K562 (cell line): ENCODE measurements around the gene ZC3H6. TPM values are rescaled to one million over a fixed set of nuclear protein-coding genes. Genes with fewer than 3 reads are reported as not detected.

Experiments used
- ATF4 ChIP-seq: fragments of 450-650 bp; formaldehyde crosslinking; IDR thresholded peaks from 2 replicates; pipeline ENCODE4 v1.4.0; 2022; ENCODE audit warnings: mild to moderate bottlenecking, moderate library complexity
- DPF2 ChIP-seq: fragments of 450-650 bp; IDR thresholded peaks from 2 replicates; pipeline ENCODE4 v1.6.1; 2016
- E2F5 ChIP-seq: sonication (generic); formaldehyde crosslinking; IDR thresholded peaks from 2 replicates; pipeline ENCODE4 v1.8.0; 2022; ENCODE audit warnings: mild to moderate bottlenecking, missing genetic modification reagents
- ETS1 ChIP-seq: conservative IDR thresholded peaks from 2 replicates; pipeline ENCODE4 v1.6.1; 2011; ENCODE audit warnings: low read depth, mild to moderate bottlenecking, low read length; ENCODE audit not compliant: control insufficient read depth
- ETV5 ChIP-seq: sonication (generic); formaldehyde crosslinking; IDR thresholded peaks from 2 replicates; pipeline ENCODE4 v1.4.0; 2020; ENCODE audit warnings: low read depth, mild to moderate bottlenecking, missing genetic modification reagents
- ETV6 ChIP-seq, 3 experiments: fragments of 150-350 bp in 1 of 3; sonication (generic) in 1 of 3; formaldehyde crosslinking in 1 of 3; IDR thresholded peaks; 2 replicates each; pipeline versions ENCODE4 v1.6.1 to v1.8.0; 2014 to 2022; ENCODE audit warnings: borderline replicate concordance in 2 of 3, low read depth in 2 of 3, antibody characterized with exemption in 1 of 3, low read length in 1 of 3, mild to moderate bottlenecking in 1 of 3, missing genetic modification reagents in 1 of 3
- FOS ChIP-seq: IDR thresholded peaks from 3 replicates; pipeline ENCODE4 v1.6.1; 2011; ENCODE audit not compliant: insufficient read length; ENCODE audit errors: extremely low read depth
- FOXK1 ChIP-seq: sonication (generic); formaldehyde crosslinking; IDR thresholded peaks from 2 replicates; pipeline ENCODE4 v1.8.0; 2022; ENCODE audit warnings: missing genetic modification reagents, mild to moderate bottlenecking, borderline replicate concordance
- HLTF ChIP-seq: fragments of 450-650 bp; IDR thresholded peaks from 2 replicates; pipeline ENCODE4 v1.6.1; 2016
- MAX ChIP-seq: sonication (generic); formaldehyde crosslinking; IDR thresholded peaks from 2 replicates; pipeline ENCODE4 v1.9.0; 2022; ENCODE audit warnings: mild to moderate bottlenecking, missing genetic modification reagents
- NR3C1 ChIP-seq: sonication (generic); formaldehyde crosslinking; IDR thresholded peaks from 2 replicates; pipeline ENCODE4 v1.8.1; 2022; ENCODE audit warnings: missing genetic modification reagents
- SFPQ ChIP-seq: fragments of 200-400 bp; formaldehyde crosslinking; IDR thresholded peaks from 2 replicates; pipeline ENCODE4 v1.6.1; 2017; ENCODE audit warnings: mild to moderate bottlenecking, low read depth, low read length, moderate library complexity
- SRSF3 ChIP-seq: fragments of 200-400 bp; formaldehyde crosslinking; IDR thresholded peaks from 2 replicates; pipeline ENCODE4 v1.6.1; 2016; ENCODE audit warnings: mild to moderate bottlenecking, low read length, moderate library complexity; ENCODE audit not compliant: insufficient read depth
- TGIF2 ChIP-seq: sonication (generic); formaldehyde crosslinking; IDR thresholded peaks from 2 replicates; pipeline ENCODE4 v1.8.1; 2022; ENCODE audit warnings: mild to moderate bottlenecking, missing genetic modification reagents, moderate library complexity
- ZBTB33 ChIP-seq: sonication (generic); formaldehyde crosslinking; IDR thresholded peaks from 2 replicates; pipeline ENCODE4 v1.8.1; 2023; ENCODE audit warnings: mild to moderate bottlenecking, missing genetic modification reagents
- ZFX ChIP-seq: sonication (generic); formaldehyde crosslinking; IDR thresholded peaks from 2 replicates; pipeline ENCODE4 v1.8.0; 2022; ENCODE audit warnings: mild to moderate bottlenecking, missing genetic modification reagents, moderate library complexity
- ZNF444 ChIP-seq: fragments of 250-450 bp; sonication (Bioruptor Pico); IDR thresholded peaks from 2 replicates; pipeline ENCODE4 v1.4.0; 2020; ENCODE audit warnings: mild to moderate bottlenecking, moderate library complexity
- ZNF507 ChIP-seq: conservative IDR thresholded peaks from 2 replicates; pipeline ENCODE4 v1.6.1; 2017; ENCODE audit warnings: missing genetic modification characterization, missing compliant biosample characterization
- ZNF589 ChIP-seq: fragments of 200-800 bp; sonication (Bioruptor generic); IDR thresholded peaks from 2 replicates; pipeline ENCODE4 v1.6.1; 2016; ENCODE audit warnings: low read depth, missing genetic modification characterization, missing compliant biosample characterization
- ZNF766 ChIP-seq: fragments of 200-800 bp; sonication (Bioruptor generic); conservative IDR thresholded peaks from 2 replicates; pipeline ENCODE4 v1.6.1; 2016; ENCODE audit warnings: missing genetic modification characterization, missing compliant biosample characterization
- polyA plus RNA-seq, 8 experiments: library from polyadenylated mRNA; depleted of rRNA in 4 of 8; stranded (reverse) in 5 of 8; unstranded in 3 of 8; fragments of >200 nt; fragmentation: Nextera tagmentation in 2 of 8; fragmentation: Illumina TruSeq in 1 of 8; extraction: Ambion mirVana in 2 of 8; extraction: Trizol in 1 of 8; gene quantifications; 2 replicates each; pipeline versions ENCODE4 v1.2.1 to v1.2.3, GENCODE V29; 2011 to 2014; ENCODE audit warnings: inconsistent platforms in 1 of 8, missing spikeins in 1 of 8
- total RNA-seq, 7 experiments: library from RNA; depleted of rRNA in 6 of 7; stranded (reverse); fragments of >200 nt in 6 of 7; fragmentation: Illumina TruSeq in 2 of 7; extraction: Trizol in 2 of 7; gene quantifications; 2 replicates each; pipeline versions ENCODE4 v1.2.1 to v1.2.3, GENCODE V29; 2011 to 2021; ENCODE audit warnings: low replicate concordance in 1 of 7

ZC3H6 gene
- total and polyA plus RNA-seq, 9 of the 15 experiments (the other 6 are each of a cell fraction or from before 2014, with no cell fraction given) = 0.45 to 1.9 (median 1.5) TPM

GRCh38 chr2:112275311-112275886 lies at the start of gene ZC3H6 (continued):
- peak; percentile 78; the same call in 1 of the 2 replicates for TF ChIP-seq SRSF3
- TF ChIP-seq ETV5 = peak; percentile 82
- TF ChIP-seq FOXK1 (CRISPR knock-in tag) = 0 out of 2 replicates have a peak, but pooled peaks have one; percentile 86
- TF ChIP-seq ZBTB33 (CRISPR knock-in tag) = peak; percentile 69; the same call in 1 of the 2 replicates
- TF ChIP-seq ETV6 (IDR thresholded peaks at IDR 0.05; ENCODE audit: borderline replicate concordance in 1 of 2, low read depth in 2 of 2, low read length in 1 of 2) = peak in 1 of 2 experiments; percentile 56; a peak in 1 of 4 replicates
- no peak; the same call in 1 of the 2 replicates for TF ChIP-seq ETV6 (CRISPR knock-in tag; IDR thresholded peaks at IDR 0.05; ENCODE audit: borderline replicate concordance)
- peak; percentile 76; the same call in 1 of the 2 replicates for TF ChIP-seq E2F5
- TF ChIP-seq MAX (CRISPR knock-in tag) = peak; percentile 87
- TF ChIP-seq ZNF444 = no peak
- no peak for TF ChIP-seq NR3C1 (CRISPR knock-in tag)
- TF ChIP-seq FOS = peak; percentile 77
- TF ChIP-seq ETS1 = peak; percentile 62; the same call in 1 of the 2 replicates
- peak; percentile 92; the same call in 1 of the 2 replicates for TF ChIP-seq HLTF
- no peak for TF ChIP-seq ATF4
- TF ChIP-seq ZFX (CRISPR knock-in tag) = peak; percentile 92
- peak; percentile 86 for TF ChIP-seq ZNF766 (CRISPR knock-in tag)
- TF ChIP-seq ZNF589 (CRISPR knock-in tag) = no peak
- no peak for TF ChIP-seq ZNF507 (tag)
- TF ChIP-seq TGIF2 (CRISPR knock-in tag) = peak; percentile 59; the same call in 1 of the 2 replicates
- TF ChIP-seq SFPQ = no peak
- peak; percentile 41; the same call in 1 of the 2 replicates for TF ChIP-seq DPF2
